ENCODE measurements around the gene SLC28A1. TPM values are rescaled to one million over a fixed set of nuclear protein-coding genes. Genes with fewer than 3 reads are reported as not detected.

Gene SLC28A1
- total RNA-seq, 1 experiment from 2014 or later: not detected

- H3K4me1 ChIP-seq (ENCODE audit: control insufficient read depth in 1 of 2, insufficient read depth in 2 of 2, low read length in 2 of 2): peaks cover 0 to 8% of the 10 kb centered on the region in 2 experiments; a peak in 1 of 4 replicates
- H3K9ac ChIP-seq (ENCODE audit: low read length): no peak overlapping the region
- DNase-seq (ENCODE audit: low read depth, low spot score) (no peak), ATAC-seq (no peak)
- intact Hi-C loops (cut with micrococcal nuclease): no loop called here
- TF ChIP-seq EZH2 (IDR thresholded peaks at IDR 0.05): no peak
- TF ChIP-seq FOSL1 (IDR thresholded peaks at IDR 0.05; ENCODE audit: low read depth): no peak
- TF ChIP-seq ATF3 (IDR thresholded peaks at IDR 0.05): no peak
- no peak for TF ChIP-seq CBX3 (IDR thresholded peaks at IDR 0.05; ENCODE audit: low read depth)
- TF ChIP-seq EGR1 (IDR thresholded peaks at IDR 0.05; ENCODE audit: low read depth): no peak
- no peak for TF ChIP-seq JUND (IDR thresholded peaks at IDR 0.05)
- no peak for TF ChIP-seq YY1 (IDR thresholded peaks at IDR 0.05; ENCODE audit: extremely low read depth, insufficient replicate concordance, low read depth, low read length)
- TF ChIP-seq SRF (IDR thresholded peaks at IDR 0.05; ENCODE audit: low read depth): no peak
- TF ChIP-seq RAD21 (IDR thresholded peaks at IDR 0.05; ENCODE audit: low read depth): no peak
- TF ChIP-seq CEBPB (IDR thresholded peaks at IDR 0.05; ENCODE audit: low read depth): no peak
- no peak for TF ChIP-seq TCF7L2 (IDR thresholded peaks at IDR 0.05; ENCODE audit: borderline replicate concordance, extremely low read depth, insufficient read depth, insufficient read length)
- ChIA-PET POLR2A (no interaction called here), RAD21 (ENCODE audit: low non-redundant PET in 1 of 2, low total read pairs in 2 of 2, uncharacterized antibody in 2 of 2, unreplicated experiment in 2 of 2) (no interaction called here), CTCF (no interaction called here)
- no peaks in the 10 kb centered on the region for H3K27me3 ChIP-seq (ENCODE audit: insufficient read depth, low read length)
- H3K79me2 ChIP-seq (ENCODE audit: insufficient read depth, low read length): no peaks in the 10 kb centered on the region
- BruUV-seq (replicated peaks): no TSS peak
- no peak overlapping the region for H3K4me2 ChIP-seq (ENCODE audit: low read length)
- no peak overlapping the region for H3K4me3 ChIP-seq (replicated peaks in 1 of 2; ENCODE audit: low read depth in 1 of 2, low read length in 2 of 2)
- no peak overlapping the region for H2AFZ ChIP-seq (ENCODE audit: low read depth, low read length, poor library complexity, severe bottlenecking)
- no peaks in the 10 kb centered on the region for H3K9me2 ChIP-seq (ENCODE audit: insufficient read depth)
- H3K9me3 ChIP-seq (ENCODE audit: control insufficient read depth in 1 of 2, insufficient read depth in 1 of 2, low read depth in 1 of 2, low read length in 2 of 2): no peaks in the 10 kb centered on the region
- H3K36me3 ChIP-seq (ENCODE audit: control insufficient read depth in 1 of 2, insufficient read depth in 2 of 2, low read length in 2 of 2): no peaks in the 10 kb centered on the region
- no peak overlapping the region; the same call in 1 of the 2 replicates for H3K27ac ChIP-seq (ENCODE audit: low read depth, low read length)
- H4K20me1 ChIP-seq (ENCODE audit: insufficient read depth): no peaks in the 10 kb centered on the region
These were observed 5.7 kb downstream of the SLC28A1 start for GRCh38 chr15:84889991-84890669.

- ATAC-seq: no peak
These were observed 6.3 kb downstream of the SLC28A1 start for GRCh38 chr15:84890670-84891162.

More at GRCh38 chr15:84890670-84891162, 6.3 kb downstream of the SLC28A1 start:
- ChIA-PET POLR2A (no interaction called here), CTCF (no interaction called here), RAD21 (ENCODE audit: low non-redundant PET in 1 of 2, low total read pairs in 2 of 2, uncharacterized antibody in 2 of 2, unreplicated experiment in 2 of 2) (no interaction called here)
- no peak overlapping the region for H3K4me2 ChIP-seq (ENCODE audit: low read length)
- no TSS peak for BruUV-seq (replicated peaks)
- TF ChIP-seq ZBTB33 (IDR thresholded peaks at IDR 0.05; ENCODE audit: extremely low read depth, insufficient replicate concordance, low read length): no peak
- no peak for TF ChIP-seq POLR2AphosphoS5 (IDR thresholded peaks at IDR 0.05; ENCODE audit: low read depth, low read length)
- no peak for TF ChIP-seq ZNF274 (IDR thresholded peaks at IDR 0.05; ENCODE audit: low read depth, low read length)
- no peaks in the 10 kb centered on the region for H3K36me3 ChIP-seq (ENCODE audit: control insufficient read depth in 1 of 2, insufficient read depth in 2 of 2, low read length in 2 of 2)
- H2AFZ ChIP-seq (ENCODE audit: low read depth, low read length, poor library complexity, severe bottlenecking): no peak overlapping the region
- no peaks in the 10 kb centered on the region for H3K79me2 ChIP-seq (ENCODE audit: insufficient read depth, low read length)
- peaks cover 0 to 10% of the 10 kb centered on the region in 2 experiments; a peak in 1 of 4 replicates for H3K4me1 ChIP-seq (ENCODE audit: control insufficient read depth in 1 of 2, insufficient read depth in 2 of 2, low read length in 2 of 2)
- H3K27ac ChIP-seq (ENCODE audit: low read depth, low read length): no peak overlapping the region
- H3K9me2 ChIP-seq (ENCODE audit: insufficient read depth): no peaks in the 10 kb centered on the region
- H3K9me3 ChIP-seq (ENCODE audit: control insufficient read depth in 1 of 2, insufficient read depth in 1 of 2, low read depth in 1 of 2, low read length in 2 of 2): no peaks in the 10 kb centered on the region
- no peaks in the 10 kb centered on the region for H4K20me1 ChIP-seq (ENCODE audit: insufficient read depth)
- DNase-seq (ENCODE audit: low read depth, low spot score): no peak
- no peak overlapping the region for H3K9ac ChIP-seq (ENCODE audit: low read length)
- no peaks in the 10 kb centered on the region for H3K27me3 ChIP-seq (ENCODE audit: insufficient read depth, low read length)
- intact Hi-C loops (cut with micrococcal nuclease): no loop called here
- H3K4me3 ChIP-seq (replicated peaks in 1 of 2; ENCODE audit: low read depth in 1 of 2, low read length in 2 of 2): no peak overlapping the region
